ENCODE measurements around the gene SNX7.

GRCh38 chr1:98735756-98736155 is 74.2 kb downstream of the SNX7 start:
- no peak for TF ChIP-seq POLR2A (IDR thresholded peaks at IDR 0.05)
- TF ChIP-seq, protein P1, sequence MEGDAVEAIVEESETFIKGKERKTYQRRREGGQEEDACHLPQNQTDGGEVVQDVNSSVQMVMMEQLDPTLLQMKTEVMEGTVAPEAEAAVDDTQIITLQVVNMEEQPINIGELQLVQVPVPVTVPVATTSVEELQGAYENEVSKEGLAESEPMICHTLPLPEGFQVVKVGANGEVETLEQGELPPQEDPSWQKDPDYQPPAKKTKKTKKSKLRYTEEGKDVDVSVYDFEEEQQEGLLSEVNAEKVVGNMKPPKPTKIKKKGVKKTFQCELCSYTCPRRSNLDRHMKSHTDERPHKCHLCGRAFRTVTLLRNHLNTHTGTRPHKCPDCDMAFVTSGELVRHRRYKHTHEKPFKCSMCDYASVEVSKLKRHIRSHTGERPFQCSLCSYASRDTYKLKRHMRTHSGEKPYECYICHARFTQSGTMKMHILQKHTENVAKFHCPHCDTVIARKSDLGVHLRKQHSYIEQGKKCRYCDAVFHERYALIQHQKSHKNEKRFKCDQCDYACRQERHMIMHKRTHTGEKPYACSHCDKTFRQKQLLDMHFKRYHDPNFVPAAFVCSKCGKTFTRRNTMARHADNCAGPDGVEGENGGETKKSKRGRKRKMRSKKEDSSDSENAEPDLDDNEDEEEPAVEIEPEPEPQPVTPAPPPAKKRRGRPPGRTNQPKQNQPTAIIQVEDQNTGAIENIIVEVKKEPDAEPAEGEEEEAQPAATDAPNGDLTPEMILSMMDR (IDR thresholded peaks at IDR 0.05) = no peak

All from uterus (tissue), 2 donors.